Keratinocyte (primary cell): ENCODE results near the gene MGLL. TPM values are rescaled to one million over a fixed set of nuclear protein-coding genes. Genes with fewer than 3 reads are reported as not detected.

Source experiments
- DNase-seq: peaks from one replicate; pipeline ENCODE4 v3.0.0-alpha.2; 2011; ENCODE audit warnings: low read depth, missing footprints, low spot score
- FAIRE-seq: peaks from 2 replicates; lab custom pipeline; 2011; peaks lifted over from hg19 to GRCh38; lab: Jason Lieb, UNC
- H2AFZ ChIP-seq: 2 replicates; pipeline ENCODE4 v1.6.0; 2012; ENCODE audit warnings: low read length, control low read depth, inconsistent platforms; ENCODE audit not compliant: control insufficient read depth
- H3K27ac ChIP-seq: 2 replicates; pipeline ENCODE4 v1.5.1; 2011; ENCODE audit warnings: low read length; ENCODE audit not compliant: control insufficient read depth, insufficient read depth
- H3K27me3 ChIP-seq: 3 replicates; pipeline ENCODE4 v1.6.0; 2011; ENCODE audit warnings: low read length; ENCODE audit not compliant: control insufficient read depth, insufficient read depth; ENCODE audit errors: extremely low read depth
- H3K36me3 ChIP-seq, 2 experiments: 2 replicates in 1 of 2; 3 replicates in 1 of 2; pipeline ENCODE4 v1.5.1; 2011; ENCODE audit warnings: low read length in 2 of 2, mild to moderate bottlenecking in 1 of 2; ENCODE audit not compliant: control insufficient read depth in 2 of 2, insufficient read depth in 2 of 2; ENCODE audit errors: extremely low read depth in 1 of 2
- H3K4me1 ChIP-seq: 3 replicates; pipeline ENCODE4 v1.5.1; 2011; ENCODE audit warnings: low read length; ENCODE audit not compliant: control insufficient read depth, insufficient read depth; ENCODE audit errors: extremely low read depth
- H3K4me2 ChIP-seq: 3 replicates; pipeline ENCODE4 v1.6.0; 2011; ENCODE audit warnings: low read depth, low read length; ENCODE audit not compliant: control insufficient read depth, insufficient read depth; ENCODE audit errors: extremely low read depth
- H3K4me3 ChIP-seq, 3 experiments: fragments of 200-600 bp in 1 of 3; sonication (generic) in 1 of 3; 2 replicates in 2 of 3; 3 replicates in 1 of 3; pipeline ENCODE4 v1.5.1; 2011 to 2016; ENCODE audit warnings: low read length in 3 of 3, mild to moderate bottlenecking in 3 of 3, control low read depth in 2 of 3, inconsistent platforms in 1 of 3, low read depth in 1 of 3, mixed read lengths in 1 of 3, mixed run types in 1 of 3, moderate library complexity in 1 of 3; ENCODE audit not compliant: control insufficient read depth in 2 of 3, insufficient read depth in 2 of 3; ENCODE audit errors: extremely low read depth in 1 of 3
- H3K79me2 ChIP-seq: 2 replicates; pipeline ENCODE4 v1.6.0; 2012; ENCODE audit warnings: low read length; ENCODE audit not compliant: control insufficient read depth, insufficient read depth
- H3K9ac ChIP-seq: 3 replicates; pipeline ENCODE4 v1.6.0; 2011; ENCODE audit warnings: low read length; ENCODE audit not compliant: control insufficient read depth, insufficient read depth; ENCODE audit errors: extremely low read depth
- H3K9me1 ChIP-seq: 3 replicates; pipeline ENCODE4 v1.6.0; 2011; ENCODE audit warnings: low read length; ENCODE audit not compliant: control insufficient read depth, insufficient read depth; ENCODE audit errors: extremely low read depth
- H3K9me3 ChIP-seq: 2 replicates; pipeline ENCODE4 v1.5.1; 2012; ENCODE audit warnings: low read depth, low read length; ENCODE audit not compliant: control insufficient read depth
- H4K20me1 ChIP-seq: 3 replicates; pipeline ENCODE4 v1.6.0; 2011; ENCODE audit warnings: low read length; ENCODE audit not compliant: control insufficient read depth, insufficient read depth; ENCODE audit errors: extremely low read depth
- CTCF ChIP-seq, 3 experiments: IDR thresholded peaks in 1 of 3; conservative IDR thresholded peaks in 1 of 3; optimal IDR thresholded peaks in 1 of 3; 2 replicates in 2 of 3; 3 replicates in 1 of 3; pipeline versions ENCODE3 to v1.5.1; 2011; ENCODE audit warnings: low read length in 3 of 3, mild to moderate bottlenecking in 3 of 3, moderate library complexity in 2 of 3, control low read depth in 1 of 3, inconsistent platforms in 1 of 3; ENCODE audit not compliant: insufficient read depth in 2 of 3; ENCODE audit errors: extremely low read depth in 1 of 3
- EZH2 ChIP-seq: IDR thresholded peaks from one replicate; pipeline ENCODE4 v1.6.1; 2012; ENCODE audit warnings: inconsistent platforms, mild to moderate bottlenecking, low read length, moderate library complexity
- dilution Hi-C: fragments of 300-500 bp; cut with MboI; formaldehyde crosslinking; loops from one replicate; pipeline ENCODE4 v1.7.0; 2020; ENCODE audit warnings: low sequenced_read_pairs; ENCODE audit not compliant: extremely low pct_ligation_motif_present
- polyA plus RNA-seq, 5 experiments: library from polyadenylated mRNA; depleted of rRNA in 3 of 5; stranded (reverse) in 3 of 5; stranded (forward) in 1 of 5; unstranded in 1 of 5; fragments of >200 nt; gene quantifications; 1 replicate in 1 of 5; 2 replicates in 3 of 5; 3 replicates in 1 of 5; pipeline versions ENCODE4 v1.2.1 to v1.2.3, GENCODE V29; 2011 to 2012; ENCODE audit warnings: missing spikeins in 2 of 5, low read depth in 1 of 5, low replicate concordance in 1 of 5

MGLL gene
- polyA plus RNA-seq, 1 donor (not counting 4 experiments of a cell fraction or from before 2014, with no cell fraction given): 17.8 TPM

GRCh38 chr3:127847236-127847720, 25.0 kb upstream of the MGLL start:
- Histone ChIP-seq H3K4me3 (no peak overlapping the region), H3K27ac (no peak overlapping the region), H3K9ac (no peak overlapping the region), H3K9me3 (no peaks in the 10 kb centered on the region), H4K20me1 (no peaks in the 10 kb centered on the region), H3K4me2 (no peak overlapping the region), H2AFZ (no peak overlapping the region), H3K9me1 (no peaks in the 10 kb centered on the region), H3K27me3 (no peaks in the 10 kb centered on the region), H3K79me2 (no peaks in the 10 kb centered on the region), H3K4me1 (no peaks in the 10 kb centered on the region), H3K36me3 (no peaks in the 10 kb centered on the region)
- TF ChIP-seq CTCF (optimal IDR thresholded peaks at IDR 0.05 in 1 of 3, IDR thresholded peaks at IDR 0.05 in 1 of 3, conservative IDR thresholded peaks at IDR 0.05 in 1 of 3; ENCODE audit: extremely low read depth in 1 of 3, insufficient read depth in 2 of 3, low read length in 3 of 3) (no peak), EZH2 (no peak)
- DNase-seq (no peak), FAIRE-seq (no peak)
- dilution Hi-C loops: no loop called here

- Histone ChIP-seq H4K20me1 (no peaks in the 10 kb centered on the region), H3K9me1 (no peaks in the 10 kb centered on the region), H3K79me2 (no peaks in the 10 kb centered on the region), H3K27ac (no peak overlapping the region), H3K9ac (no peak overlapping the region), H3K27me3 (no peaks in the 10 kb centered on the region), H3K4me1 (no peaks in the 10 kb centered on the region), H3K36me3 (no peaks in the 10 kb centered on the region), H3K9me3 (no peaks in the 10 kb centered on the region), H2AFZ (no peak overlapping the region), H3K4me3 (no peak overlapping the region), H3K4me2 (no peak overlapping the region)
- DNase-seq (no peak), FAIRE-seq (no peak)
- TF ChIP-seq CTCF (optimal IDR thresholded peaks at IDR 0.05 in 1 of 3, IDR thresholded peaks at IDR 0.05 in 1 of 3, conservative IDR thresholded peaks at IDR 0.05 in 1 of 3; ENCODE audit: extremely low read depth in 1 of 3, insufficient read depth in 2 of 3, low read length in 3 of 3): no peak
- no peak for TF ChIP-seq EZH2
- dilution Hi-C loops: no loop called here
Measured at GRCh38 chr3:127846576-127846975, 24.3 kb upstream of the MGLL start.
